MCF 10A (cell line): ENCODE measurements around the gene UVSSA. TPM values are rescaled to one million over a fixed set of nuclear protein-coding genes. Genes with fewer than 3 reads are reported as not detected.

Source experiments
- BruUV-seq: library from RNA; stranded (reverse); fragments of 400-500 nt; replicated peaks from 2 replicates; lab custom pipeline; 2021; lab: Mats Ljungman, UMichigan
- CTCF ChIA-PET: fragments of 300-600 bp; sonication (Branson Sonifier 250); formaldehyde crosslinking; extraction: SDS; loops from one replicate; lab custom pipeline; 2021; ENCODE audit warnings: antibody characterized with exemption, inconsistent platforms; lab: Yijun Ruan, JAX
- POLR2A ChIA-PET: fragments of 300-600, 350-650 bp; sonication (Branson Sonifier 250); formaldehyde crosslinking; extraction: SDS; loops from one replicate; lab custom pipeline; 2020; ENCODE audit warnings: antibody characterized with exemption, inconsistent platforms; lab: Yijun Ruan, JAX
- DNase-seq: peaks from one replicate; pipeline ENCODE4 v3.0.0-alpha.2; 2018; ENCODE audit not compliant: unreplicated experiment
- H3K27ac Mint-ChIP-seq: one replicate; pipeline ENCODE4 v1.8.0; 2022; ENCODE audit warnings: mild to moderate bottlenecking, low read depth, mixed read lengths; ENCODE audit not compliant: unreplicated experiment
- H3K27me3 Mint-ChIP-seq: one replicate; pipeline ENCODE4 v1.8.0; 2022; ENCODE audit warnings: mixed read lengths; ENCODE audit not compliant: insufficient read depth, unreplicated experiment
- H3K36me3 Mint-ChIP-seq: one replicate; pipeline ENCODE4 v1.8.0; 2022; ENCODE audit warnings: mild to moderate bottlenecking, moderate library complexity, mixed read lengths; ENCODE audit not compliant: insufficient read depth, unreplicated experiment
- H3K4me1 Mint-ChIP-seq: one replicate; pipeline ENCODE4 v1.8.0; 2022; ENCODE audit warnings: mixed read lengths; ENCODE audit not compliant: insufficient read depth, unreplicated experiment
- H3K4me3 Mint-ChIP-seq: one replicate; pipeline ENCODE4 v1.8.0; 2022; ENCODE audit warnings: mild to moderate bottlenecking, moderate library complexity, mixed read lengths; ENCODE audit not compliant: unreplicated experiment
- H3K9me3 Mint-ChIP-seq: one replicate; pipeline ENCODE4 v1.8.0; 2022; ENCODE audit warnings: mixed read lengths; ENCODE audit not compliant: unreplicated experiment
- intact Hi-C: fragments of 100-400 bp; cut with micrococcal nuclease; formaldehyde crosslinking; loops from 2 replicates; pipeline ENCODE4 v1.14.1; 2022
- total RNA-seq: library from RNA; stranded (reverse); gene quantifications from 2 replicates; pipeline ENCODE4 v1.2.3, GENCODE V29; 2022
- TF ChIP-seq, protein P1 (sequence below): fragments of 200-600 bp; IDR thresholded peaks from one replicate; pipeline ENCODE4 v1.8.0; 2022; ENCODE audit warnings: antibody characterized with exemption, mild to moderate bottlenecking; ENCODE audit not compliant: unreplicated experiment

UVSSA gene
- total RNA-seq, 1 experiment from 2014 or later = 43.6 TPM

DNA sequence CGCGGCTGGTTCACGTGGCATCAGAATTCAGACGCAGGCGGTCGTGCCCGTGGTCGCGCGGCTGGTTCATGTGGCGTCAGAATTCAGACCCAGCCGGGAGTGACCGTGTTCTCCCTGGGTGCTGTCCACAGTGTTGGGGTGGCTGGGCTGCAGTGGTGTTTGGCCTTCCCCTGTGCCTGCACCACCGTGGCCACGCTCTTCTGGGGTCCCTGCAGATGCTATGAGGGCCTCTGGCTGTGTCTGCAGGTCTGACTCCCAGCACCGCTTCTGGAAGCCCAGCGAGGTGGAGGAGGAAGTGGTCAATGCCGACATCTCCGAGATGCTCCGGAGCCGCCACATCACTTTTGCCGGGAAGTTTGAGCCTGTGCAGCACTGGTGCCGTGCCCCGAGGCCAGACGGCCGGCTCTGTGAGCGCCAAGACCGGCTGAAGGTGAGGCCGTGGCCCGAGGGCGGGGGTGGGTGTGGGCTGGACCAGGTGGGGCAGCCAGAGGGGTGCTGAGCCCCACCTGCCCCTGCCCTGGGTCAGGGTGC lies 32.9 kb downstream of the UVSSA start:
- ChIA-PET POLR2A (no interaction called here), CTCF (no interaction called here)
- Mint-ChIP-seq H3K4me3 (no peak overlapping the region), H3K9me3 (no peaks in the 10 kb centered on the region), H3K36me3 (peaks cover 18% of the 10 kb centered on the region), H3K4me1 (no peaks in the 10 kb centered on the region), H3K27me3 (no peaks in the 10 kb centered on the region), H3K27ac (no peak overlapping the region)
- BruUV-seq = no TSS peak
- TF ChIP-seq, protein P1, sequence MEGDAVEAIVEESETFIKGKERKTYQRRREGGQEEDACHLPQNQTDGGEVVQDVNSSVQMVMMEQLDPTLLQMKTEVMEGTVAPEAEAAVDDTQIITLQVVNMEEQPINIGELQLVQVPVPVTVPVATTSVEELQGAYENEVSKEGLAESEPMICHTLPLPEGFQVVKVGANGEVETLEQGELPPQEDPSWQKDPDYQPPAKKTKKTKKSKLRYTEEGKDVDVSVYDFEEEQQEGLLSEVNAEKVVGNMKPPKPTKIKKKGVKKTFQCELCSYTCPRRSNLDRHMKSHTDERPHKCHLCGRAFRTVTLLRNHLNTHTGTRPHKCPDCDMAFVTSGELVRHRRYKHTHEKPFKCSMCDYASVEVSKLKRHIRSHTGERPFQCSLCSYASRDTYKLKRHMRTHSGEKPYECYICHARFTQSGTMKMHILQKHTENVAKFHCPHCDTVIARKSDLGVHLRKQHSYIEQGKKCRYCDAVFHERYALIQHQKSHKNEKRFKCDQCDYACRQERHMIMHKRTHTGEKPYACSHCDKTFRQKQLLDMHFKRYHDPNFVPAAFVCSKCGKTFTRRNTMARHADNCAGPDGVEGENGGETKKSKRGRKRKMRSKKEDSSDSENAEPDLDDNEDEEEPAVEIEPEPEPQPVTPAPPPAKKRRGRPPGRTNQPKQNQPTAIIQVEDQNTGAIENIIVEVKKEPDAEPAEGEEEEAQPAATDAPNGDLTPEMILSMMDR = no peak
- intact Hi-C loops = no loop called here
- DNase-seq = no peak

DNA sequence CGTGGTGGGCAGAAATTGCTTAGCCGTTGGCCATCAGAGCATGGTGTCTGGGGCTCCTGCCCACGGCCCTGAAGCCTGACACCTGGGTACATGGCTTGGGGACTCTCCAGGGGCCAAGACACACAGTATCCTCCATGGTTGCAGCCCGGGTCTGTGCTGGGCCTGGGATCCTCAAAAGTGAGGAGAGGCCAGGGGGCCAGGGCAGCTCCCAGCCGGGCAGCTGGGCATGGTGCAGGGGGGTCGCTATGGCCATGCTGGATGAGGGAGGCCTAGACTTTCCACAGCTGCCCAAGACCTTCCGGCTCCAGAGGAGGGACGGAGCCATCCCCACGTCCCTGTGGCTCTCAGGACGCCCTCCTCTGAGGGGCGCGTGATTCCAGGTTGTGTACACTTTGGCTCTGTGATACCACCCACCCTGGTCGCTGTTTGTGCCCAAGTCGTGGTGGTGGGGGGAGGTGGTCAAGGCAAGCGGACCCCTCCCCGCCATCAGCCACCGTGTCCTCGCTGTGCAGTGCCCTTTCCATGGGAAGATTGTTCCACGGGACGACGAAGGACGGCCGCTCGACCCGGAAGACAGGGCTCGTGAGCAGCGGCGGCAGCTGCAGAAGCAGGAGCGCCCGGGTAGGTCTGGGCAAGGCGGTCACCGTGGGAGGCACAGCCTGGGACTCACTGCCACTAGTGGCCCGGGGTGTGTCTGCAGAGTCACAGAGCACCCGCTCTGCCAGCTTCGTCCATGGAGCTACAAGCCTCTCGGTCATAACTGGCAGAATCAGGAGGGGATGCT lies 33.6 kb downstream of the UVSSA start:
- no peaks in the 10 kb centered on the region for H3K9me3 Mint-ChIP-seq
- H3K27me3 Mint-ChIP-seq = no peaks in the 10 kb centered on the region
- H3K27ac Mint-ChIP-seq = no peak overlapping the region
- no peak for DNase-seq
- intact Hi-C loops = no loop called here
- BruUV-seq = no TSS peak
- CTCF ChIA-PET = no interaction called here
- no peaks in the 10 kb centered on the region for H3K4me1 Mint-ChIP-seq
- peaks cover 18% of the 10 kb centered on the region for H3K36me3 Mint-ChIP-seq
- H3K4me3 Mint-ChIP-seq = no peak overlapping the region
- TF ChIP-seq, protein P1 = no peak
- POLR2A ChIA-PET = no interaction called here

DNA sequence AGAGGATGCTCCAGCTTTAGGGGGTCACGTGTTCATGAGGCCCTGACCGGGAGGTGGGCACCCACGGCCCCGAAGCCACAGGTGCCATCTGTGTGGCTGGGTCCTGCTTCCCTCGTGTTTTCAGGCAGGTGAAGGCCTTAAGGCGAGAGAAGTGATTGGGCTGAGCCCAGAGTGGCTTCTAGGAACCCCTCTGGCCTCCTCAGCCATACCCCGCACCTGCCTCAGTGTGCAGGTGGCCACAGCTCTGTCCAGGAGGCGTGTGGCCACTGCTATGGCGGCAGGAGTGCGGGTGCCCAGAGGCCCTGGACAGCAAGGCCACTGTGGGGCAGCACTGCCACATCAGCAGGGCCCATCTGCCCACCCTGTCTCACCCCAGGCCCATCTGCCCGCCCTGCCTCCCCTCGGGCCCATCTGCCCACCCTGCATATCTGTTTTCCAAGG lies 34.2 kb downstream of the UVSSA start:
- intact Hi-C loops = no loop called here
- ChIA-PET POLR2A (no interaction called here), CTCF (no interaction called here)
- H3K9me3 Mint-ChIP-seq = no peaks in the 10 kb centered on the region
- TF ChIP-seq, protein P1 = no peak
- no peak overlapping the region for H3K4me3 Mint-ChIP-seq
- no peaks in the 10 kb centered on the region for H3K27me3 Mint-ChIP-seq
- BruUV-seq = no TSS peak
- DNase-seq = no peak
- H3K27ac Mint-ChIP-seq = no peak overlapping the region
- no peaks in the 10 kb centered on the region for H3K4me1 Mint-ChIP-seq
- H3K36me3 Mint-ChIP-seq = peaks cover 24% of the 10 kb centered on the region

GRCh38 chr4:1381944-1382541 lies 35.0 kb downstream of the UVSSA start:
- ChIA-PET CTCF (interaction anchor here (0.6 kb wide), 1 partner anchor 190 kb away, joined by 3 read pairs; no protein-coding TSS in a partner anchor), POLR2A (no interaction called here)
- H3K27me3 Mint-ChIP-seq = no peaks in the 10 kb centered on the region
- no peak overlapping the region for H3K27ac Mint-ChIP-seq
- no peak for DNase-seq
- intact Hi-C loops = no loop called here
- H3K9me3 Mint-ChIP-seq = no peaks in the 10 kb centered on the region
- H3K36me3 Mint-ChIP-seq = peaks cover 33% of the 10 kb centered on the region
- no TSS peak for BruUV-seq
- H3K4me3 Mint-ChIP-seq = no peak overlapping the region
- TF ChIP-seq, protein P1 = no peak
- no peaks in the 10 kb centered on the region for H3K4me1 Mint-ChIP-seq
